HG03342 (cell line): ENCODE data around the gene IL31RA.
"Not testable (repeated sequence)": the region's sequence is repeated elsewhere in the genome, so short reads cannot be mapped to it uniquely, and the experiment has no call there.

Experiments used
- ATAC-seq: cut with Tn5 transposase; IDR thresholded peaks from one replicate; pipeline ENCODE4 v1.9.1; 2021; ENCODE audit warnings: mild to moderate bottlenecking, moderate library complexity; ENCODE audit not compliant: unreplicated experiment

IL31RA gene

DNA sequence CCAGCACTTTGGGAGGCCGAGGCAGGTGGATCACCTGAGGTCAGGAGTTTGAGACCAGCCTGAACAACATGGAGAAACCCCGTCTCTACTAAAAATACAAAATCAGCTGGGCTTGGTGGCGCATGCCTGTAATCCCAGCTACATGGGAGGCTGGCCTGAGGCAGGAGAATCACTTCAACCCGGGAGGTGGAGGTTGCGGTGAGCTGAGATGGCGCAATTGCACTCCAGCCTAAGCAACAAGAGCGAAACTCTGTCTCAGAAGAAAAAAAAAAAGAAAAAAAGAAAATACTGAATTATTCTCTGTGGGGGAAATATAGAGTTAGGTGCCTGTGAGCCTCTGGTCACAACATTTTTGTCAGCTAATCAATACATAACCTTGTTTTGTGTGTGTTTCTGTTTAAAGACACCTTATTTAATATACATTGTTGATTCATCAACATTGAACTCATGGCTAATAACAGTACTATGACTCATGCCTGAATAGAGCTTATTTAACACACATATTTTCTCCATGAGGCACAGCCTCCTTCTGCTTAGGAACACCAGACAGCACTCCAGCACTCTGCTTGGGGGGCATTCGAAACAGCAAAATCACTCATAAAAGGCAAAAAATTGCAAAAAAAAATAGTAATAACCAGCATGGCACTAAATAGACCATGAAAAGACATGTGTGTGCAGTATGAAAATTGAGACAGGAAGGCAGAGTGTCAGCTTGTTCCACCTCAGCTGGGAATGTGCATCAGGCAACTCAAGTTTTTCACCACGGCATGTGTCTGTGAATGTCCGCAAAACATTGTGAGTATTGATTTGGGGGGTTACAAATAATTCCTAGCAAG, at the start of gene IL31RA:
TSS of gene IL31RA (plus strand) at position 519 of the 836 bp plus-strand sequence. CDS start at position 733, 214 bp downstream.
- no peak for ATAC-seq

DNA sequence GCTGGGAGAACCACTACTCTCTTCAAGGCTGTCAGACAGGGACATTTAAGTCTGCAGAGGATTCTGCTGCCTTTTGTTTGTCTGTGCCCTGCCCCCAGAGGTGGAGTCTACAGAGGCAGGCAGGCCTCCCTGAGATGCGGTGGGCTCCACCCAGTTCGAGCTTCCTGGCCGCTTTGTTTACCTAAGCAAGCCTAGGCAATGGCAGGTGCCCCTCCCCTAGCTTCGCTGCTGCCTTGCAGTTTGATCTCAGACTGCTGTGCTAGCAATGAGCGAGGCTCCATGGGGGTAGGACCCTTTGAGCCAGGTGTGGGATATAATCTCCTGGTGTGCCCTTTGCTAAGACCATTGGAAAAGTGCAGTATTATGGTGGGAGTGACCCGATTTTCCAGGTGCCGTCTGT, 42.3 kb upstream of the IL31RA start:
- not testable (repeated sequence) for ATAC-seq

DNA sequence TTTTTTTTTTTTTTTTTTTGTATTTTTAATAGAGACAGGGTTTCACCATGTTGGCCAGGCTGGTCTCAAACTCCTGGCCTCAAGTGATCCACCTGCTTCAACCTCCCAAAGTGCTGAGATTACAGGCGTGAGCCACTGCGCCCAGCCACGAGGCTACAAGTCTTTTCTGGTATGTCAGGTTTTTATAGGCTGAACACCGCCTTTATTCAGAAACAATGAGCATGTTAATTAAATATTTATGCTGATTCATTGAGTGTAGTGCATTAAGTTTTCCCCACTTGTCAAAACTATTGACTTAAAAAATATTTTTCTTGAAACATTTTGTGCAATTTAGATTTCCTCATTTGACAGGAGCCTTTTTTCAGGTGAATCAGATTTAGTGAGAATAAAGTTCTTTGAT, 35.2 kb upstream of the IL31RA start:
- not testable (repeated sequence) for ATAC-seq

DNA sequence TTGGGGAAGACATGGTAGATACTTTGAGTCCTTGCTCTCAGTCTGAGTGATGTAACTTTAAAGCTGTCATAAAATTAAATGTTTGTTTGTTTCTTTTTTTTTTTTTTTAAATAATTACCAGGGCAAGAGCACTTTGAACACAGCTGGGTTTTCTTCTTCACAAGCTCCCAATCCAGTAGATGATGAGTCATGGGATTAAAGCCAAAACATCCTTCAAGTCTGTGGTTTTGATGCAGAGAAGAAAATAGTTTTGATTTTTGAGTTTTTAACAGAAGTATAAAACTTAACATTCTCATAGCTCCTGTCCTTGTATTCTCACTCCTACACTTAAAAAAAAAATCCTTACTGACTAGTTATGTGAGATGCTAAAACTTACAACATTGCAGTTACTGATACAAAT, 34.8 kb upstream of the IL31RA start:
- ATAC-seq: no peak

DNA sequence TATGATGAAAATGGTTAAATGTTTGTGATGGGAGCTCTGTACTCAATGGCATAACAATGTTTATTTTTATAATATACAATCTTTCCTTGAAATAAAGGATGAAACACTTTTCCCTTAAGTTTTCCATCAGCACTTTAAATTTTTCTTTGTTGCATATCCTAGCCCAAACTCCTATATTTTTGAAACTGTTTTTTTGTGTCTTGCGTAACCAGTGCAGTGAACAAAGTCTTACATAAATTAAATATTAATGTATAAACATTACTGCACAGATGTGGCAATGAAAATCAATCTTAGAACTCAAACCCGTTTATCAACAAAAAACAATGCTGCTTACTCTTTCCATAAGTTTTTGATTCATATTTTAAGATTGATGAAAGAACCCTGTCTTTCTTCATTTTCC, 34.1 kb upstream of the IL31RA start:
- ATAC-seq: no peak

DNA sequence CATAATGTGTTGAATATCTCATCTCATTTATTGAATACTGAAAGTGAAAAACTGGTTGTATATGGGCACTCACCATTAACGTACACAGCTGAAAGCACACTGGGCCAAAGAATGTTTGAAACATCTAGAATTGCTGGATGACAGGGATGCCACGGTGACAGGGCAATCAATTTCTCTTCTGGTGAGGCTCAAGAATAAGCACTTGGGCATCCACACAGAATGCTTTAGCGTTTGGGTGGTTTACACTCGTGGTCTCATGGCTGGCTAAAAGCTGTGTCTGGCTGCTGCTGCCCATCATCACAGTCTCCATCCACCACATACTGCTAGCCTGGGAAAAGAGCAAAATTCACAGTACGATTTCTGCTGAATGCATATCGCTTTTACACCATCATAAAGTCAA, 30.7 kb upstream of the IL31RA start:
- ATAC-seq: no peak

DNA sequence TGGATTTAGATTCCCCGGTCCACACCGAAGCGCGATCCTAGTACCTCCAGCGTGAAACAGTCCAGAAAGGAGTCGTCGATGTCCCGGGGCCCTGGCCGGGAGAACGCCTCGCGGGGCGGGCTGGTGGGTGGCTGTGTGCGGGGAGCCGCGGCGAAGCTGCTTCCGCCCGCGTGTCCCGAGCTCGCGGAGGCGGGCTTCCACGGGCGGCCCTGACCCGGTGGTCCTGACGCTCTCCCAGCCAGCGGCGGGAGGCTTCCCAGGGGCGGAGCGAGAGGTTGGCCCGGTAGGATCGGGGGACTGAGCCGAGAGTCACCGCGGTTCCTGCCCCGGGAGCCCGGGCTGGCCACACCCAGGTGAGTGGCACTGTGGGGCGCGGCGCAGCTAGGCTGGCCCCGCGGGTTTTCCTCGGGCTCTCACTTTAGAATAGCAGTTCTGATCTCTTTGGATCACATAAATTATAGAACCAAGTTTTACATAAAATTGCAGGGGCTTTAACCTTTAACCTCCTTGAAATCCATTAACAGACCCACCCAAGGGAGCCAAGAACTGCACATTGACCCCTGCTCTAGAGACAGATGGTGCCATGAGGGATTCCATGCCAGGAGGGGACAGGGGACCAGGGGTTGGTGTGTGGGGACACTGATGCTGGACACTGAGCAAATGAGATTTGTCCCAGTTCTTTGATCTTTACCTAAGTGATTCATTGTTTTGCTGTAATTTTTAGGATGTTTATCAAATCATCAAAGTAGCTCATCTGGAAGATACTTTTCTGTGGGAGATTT, 29.2 kb upstream of the IL31RA start:
- no peak for ATAC-seq

DNA sequence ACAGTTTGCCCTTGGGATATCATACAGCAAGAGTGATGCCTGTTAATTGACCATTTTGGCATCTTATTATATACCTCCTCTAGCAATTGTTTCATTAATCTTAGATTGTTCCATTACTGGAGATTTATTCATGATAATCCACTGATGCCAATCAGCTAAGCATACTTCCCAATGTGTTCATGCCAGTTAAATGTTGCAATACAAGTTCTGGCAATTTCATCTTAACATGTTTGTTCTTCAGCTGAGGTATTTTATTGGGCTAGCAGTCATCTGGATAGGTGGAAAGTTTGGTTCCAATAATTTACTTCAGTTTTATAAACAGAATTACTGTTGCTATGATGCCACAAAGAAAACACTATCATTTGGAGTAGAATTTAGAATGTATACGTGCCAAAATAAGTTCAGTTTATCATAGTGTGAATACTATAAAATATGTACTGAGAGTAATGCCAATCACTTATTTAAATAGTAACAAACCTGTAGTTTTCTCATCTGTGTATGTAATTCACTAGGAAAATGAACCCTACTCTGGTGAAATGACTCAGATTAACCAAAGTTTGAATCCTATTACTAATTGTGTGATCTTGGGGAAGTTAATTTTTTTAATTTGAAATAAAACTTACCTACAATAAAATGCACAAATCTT, 27.9 kb upstream of the IL31RA start:
- no peak for ATAC-seq

DNA sequence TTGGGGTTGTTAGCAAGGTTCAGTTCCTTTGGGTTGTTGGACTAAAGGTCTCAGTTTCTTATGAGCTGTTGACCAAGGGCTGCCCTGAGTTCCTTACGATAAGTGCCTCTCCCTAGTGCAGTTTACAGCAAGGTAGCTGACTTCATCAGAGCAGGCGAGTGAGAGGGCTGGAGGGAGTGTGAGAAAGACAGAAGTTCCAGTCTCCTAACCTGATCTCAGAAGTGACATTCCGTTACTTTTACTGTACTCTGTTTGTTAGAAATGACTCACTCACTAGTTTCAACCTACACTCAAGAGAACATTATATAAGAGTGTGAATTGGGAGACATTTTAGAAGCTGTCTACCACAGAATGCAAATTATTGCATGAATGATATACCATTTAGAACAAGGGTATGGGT, 21.2 kb upstream of the IL31RA start:
- no peak for ATAC-seq

DNA sequence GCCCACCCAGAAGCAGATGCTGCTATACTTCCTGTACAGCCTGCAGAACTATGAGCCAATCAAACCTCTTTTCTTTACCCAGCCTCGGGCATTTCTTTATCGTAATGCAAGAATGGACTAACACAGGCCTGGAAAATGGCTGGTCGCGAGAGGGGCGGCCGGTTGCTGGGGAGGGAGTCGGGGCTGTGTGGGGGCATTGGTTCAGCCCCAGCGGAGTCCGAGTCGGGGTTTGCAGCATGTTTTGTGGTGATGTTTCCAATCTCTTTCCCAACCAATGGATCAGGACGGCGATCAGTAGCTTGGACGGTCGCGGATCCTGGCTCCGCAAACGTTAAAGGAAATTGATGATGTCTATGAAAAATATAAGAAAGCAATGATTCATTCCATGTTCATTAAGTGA, 18.7 kb upstream of the IL31RA start:
- ATAC-seq: no peak

DNA sequence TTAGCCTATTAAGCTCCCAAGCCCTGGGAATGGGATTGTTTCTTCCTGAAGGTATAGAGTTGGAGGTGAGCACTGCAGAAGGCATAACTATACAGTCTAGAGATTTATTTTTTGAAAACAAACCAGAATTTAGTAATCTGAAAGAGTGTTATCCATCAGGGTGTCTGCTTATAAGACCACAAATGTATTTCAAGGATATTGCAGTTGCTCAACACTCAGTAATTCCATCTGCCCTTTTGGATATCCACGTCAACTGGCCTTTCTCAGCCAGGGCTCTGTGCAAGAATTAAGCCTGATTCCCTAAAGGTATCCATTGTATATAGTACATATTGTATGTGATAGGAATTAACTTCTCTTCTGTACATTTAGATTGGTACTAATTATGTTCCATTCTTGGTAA, 15.0 kb upstream of the IL31RA start:
- no peak for ATAC-seq

DNA sequence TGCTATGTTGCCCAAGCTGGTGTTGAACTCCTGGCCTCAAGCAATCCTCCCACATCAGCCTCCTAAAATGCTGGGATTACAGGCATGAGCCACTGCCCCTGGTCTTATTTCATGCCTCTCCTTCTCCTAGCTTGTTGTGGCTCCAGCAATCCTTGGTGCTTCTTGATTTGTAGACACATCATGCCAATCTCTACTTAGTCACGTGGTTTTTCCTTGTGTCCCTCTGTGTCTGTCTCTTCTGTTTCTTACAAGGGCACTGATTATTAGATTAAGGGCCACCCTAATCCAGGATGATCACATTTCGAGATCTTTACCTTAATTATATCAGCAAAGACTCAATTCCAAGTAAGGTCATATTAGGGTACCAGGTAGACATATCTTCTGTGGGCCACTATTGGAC, 9.2 kb upstream of the IL31RA start:
- no peak for ATAC-seq

DNA sequence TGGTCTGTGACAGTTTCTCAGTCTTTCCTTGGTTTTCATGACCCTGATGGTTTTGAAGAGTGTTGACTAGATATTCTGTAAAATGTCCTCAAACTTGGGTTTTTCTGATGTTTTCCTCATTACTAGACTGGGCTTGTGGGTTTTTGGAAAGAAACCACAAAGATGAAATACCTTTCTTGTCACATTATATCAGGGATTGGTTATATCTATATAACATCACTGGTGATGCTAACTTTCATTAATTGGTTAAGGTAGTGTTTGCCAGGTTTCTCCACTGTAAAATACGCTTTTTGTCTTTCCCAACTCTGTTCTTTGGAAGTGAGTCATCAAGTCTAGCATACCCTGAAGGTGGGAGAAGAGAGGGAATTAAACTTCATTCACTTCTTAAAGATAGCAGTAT, 3.3 kb upstream of the IL31RA start:
- no peak for ATAC-seq

DNA sequence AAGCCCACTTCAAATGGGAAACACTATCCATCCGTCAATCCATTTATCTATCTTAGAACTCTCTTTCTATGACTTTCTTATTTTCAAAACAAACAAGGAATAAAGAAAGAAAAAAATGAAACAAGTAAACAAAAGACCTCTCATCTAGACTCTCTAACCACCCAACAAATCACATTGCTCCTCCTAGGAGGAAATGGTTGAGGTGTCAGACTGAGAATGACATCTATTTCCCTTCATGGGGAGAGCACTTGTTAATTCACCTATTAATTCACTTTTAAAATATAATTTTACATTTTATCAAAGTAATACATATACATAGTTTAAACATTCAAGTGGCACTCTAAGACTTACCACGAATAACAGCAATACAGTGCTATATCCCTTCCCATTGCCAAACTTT, 2.4 kb upstream of the IL31RA start:
- no peak for ATAC-seq

DNA sequence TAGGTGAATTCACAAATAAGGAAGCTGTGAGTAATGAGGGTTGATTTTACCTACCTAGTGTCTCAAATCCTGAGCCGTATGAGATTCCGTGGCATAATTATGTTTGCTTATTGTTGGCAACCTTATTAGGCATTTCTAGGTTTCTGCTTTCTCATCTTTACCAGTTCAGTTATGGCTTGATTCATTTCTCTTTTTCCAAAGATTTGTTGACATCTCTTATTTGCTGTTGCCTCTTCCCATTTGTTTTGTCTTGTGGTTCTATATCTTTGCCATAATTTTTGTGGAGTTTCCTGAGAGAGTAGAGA, 470 bp downstream of the IL31RA start:
- ATAC-seq: no peak

DNA sequence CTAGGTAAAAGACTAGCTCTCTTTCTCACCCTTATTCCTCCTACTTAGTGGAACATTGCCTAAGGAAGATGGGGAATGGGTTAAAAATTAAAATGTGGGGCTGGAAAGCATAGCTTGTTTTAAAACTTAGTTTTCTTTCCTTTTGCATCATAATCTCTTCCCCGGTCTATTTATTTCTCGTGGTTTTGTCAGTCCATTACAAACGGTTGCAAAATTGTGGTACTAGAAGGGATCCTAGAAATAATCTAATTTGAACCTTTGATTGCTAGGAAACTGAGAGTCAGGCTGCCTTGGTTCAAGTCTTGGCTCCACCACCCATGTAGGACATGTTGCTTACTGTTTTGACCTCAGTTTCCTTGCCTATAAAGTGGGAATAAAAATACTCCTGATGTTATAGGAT, 1.3 kb downstream of the IL31RA start:
- no peak for ATAC-seq

DNA sequence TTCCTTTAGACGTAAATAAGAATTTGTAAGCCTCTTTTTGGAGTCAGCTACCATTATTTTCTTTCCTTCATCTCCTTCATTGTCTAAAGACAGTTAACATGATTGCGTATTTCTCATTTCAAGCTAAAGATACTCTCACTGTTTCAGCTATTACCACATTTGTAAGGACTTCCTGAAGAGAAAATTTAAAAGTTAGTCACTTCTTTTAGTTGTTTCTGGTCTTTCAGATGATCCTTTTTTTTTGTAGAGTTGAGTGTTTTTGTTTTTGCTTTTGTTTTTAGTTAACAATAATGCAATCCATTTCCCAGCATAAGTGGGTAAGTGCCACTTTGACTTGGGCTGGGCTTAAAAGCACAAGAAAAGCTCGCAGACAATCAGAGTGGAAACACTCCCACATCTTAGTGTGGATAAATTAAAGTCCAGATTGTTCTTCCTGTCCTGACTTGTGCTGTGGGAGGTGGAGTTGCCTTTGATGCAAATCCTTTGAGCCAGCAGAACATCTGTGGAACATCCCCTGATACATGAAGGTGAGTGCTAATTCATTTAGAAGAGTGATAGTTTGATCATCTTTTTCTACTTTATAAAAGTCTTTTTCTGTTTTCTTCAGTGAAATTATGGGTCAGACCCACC, 2.0 kb downstream of the IL31RA start:
- no peak for ATAC-seq

DNA sequence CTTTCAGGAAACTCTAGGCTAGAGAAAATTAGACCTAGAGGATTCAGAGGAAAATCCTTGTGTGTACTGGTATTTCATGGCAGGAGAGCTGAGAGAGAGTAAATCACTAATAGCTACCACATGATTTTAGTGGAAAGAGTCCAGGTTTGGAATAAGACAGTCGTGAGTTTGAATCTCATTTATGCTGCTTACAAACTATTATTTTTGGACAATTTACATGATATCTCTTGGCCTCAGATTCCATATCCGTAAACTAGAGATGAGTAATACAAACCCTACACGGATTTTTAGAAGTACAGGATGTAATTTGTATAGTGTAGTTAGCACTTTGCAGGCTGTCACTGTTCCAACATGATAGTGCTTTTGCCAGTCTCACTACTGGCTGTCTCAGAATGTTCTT, 2.7 kb downstream of the IL31RA start:
- no peak for ATAC-seq

DNA sequence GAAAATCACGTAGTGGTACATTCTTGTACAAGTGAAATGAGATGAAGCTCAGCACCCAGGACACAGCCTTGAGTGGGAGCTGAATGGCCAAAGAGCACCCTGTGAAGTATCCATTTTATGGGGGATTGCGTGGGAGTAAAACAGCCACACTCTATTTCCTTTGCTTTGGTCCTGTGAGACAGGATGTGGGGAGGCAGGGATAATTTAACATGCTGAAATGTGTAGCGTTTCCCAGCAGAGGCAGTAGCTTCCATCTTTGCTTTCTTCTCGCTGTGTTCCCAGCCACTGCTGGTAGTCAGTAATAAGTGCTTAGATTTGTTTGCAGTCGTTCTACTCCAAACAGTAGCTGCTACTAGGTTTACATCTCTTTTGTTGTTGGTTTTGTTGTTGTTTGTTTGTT, 4.4 kb downstream of the IL31RA start:
- no peak for ATAC-seq

DNA sequence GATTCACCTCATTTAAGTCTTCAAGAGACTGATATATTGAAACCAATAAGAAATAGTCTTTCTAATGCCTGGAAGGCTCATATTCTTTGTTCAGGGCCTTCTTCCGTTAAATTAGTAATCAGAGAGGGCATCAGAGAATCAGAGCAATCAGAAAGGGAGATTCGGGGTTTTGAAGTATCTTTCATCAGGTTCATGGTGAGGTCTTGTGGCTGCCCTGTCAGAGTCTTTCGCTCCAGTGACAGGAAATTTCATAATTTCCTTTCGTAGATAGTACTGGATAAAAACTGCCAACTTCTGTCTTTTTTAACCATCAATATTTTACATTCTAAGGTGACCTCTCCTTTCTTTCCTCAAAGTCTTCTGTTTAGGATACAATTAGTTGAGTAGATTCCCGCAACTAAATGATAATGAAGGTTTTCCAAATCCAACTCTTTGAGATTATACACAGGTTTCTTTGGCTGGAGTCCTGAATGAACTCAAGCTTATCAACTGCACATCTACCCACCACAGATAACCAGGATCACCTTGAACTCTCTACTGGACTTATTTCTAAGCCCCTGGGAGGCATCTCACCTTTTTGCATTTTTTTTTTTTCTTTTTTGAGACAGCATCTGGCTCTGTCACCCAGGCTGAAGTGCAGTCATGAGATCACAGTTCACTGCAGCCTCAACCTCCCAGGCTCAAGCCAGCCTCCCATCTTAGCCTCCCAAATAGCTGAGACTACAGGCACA, 5.5 kb downstream of the IL31RA start:
- no peak for ATAC-seq

DNA sequence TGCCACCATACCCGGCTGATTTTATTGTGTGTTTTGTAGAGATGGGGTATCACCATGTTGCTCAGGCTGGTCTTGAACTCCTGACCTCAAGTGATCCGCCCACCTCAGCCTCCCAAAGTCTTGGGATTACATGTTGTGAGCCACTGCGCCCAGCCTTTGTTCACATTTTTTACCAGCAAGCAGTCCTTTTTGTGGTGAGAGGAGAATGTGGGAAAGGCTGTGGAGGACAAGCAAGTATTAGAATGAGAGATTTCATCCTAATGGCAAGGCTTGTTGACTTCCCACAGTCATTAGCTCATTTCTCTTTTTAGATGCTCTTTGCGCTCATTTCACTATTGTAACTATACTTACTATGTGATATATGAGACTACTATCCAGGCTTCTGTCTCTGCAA, 6.1 kb downstream of the IL31RA start:
- ATAC-seq: no peak
